B cell (primary cell): Measurements from ENCODE around the gene TTLL5. TPM values are rescaled to one million over a fixed set of nuclear protein-coding genes. Genes with fewer than 3 reads are reported as not detected.

Source experiments
- ATAC-seq: fragments of 200-7000 bp; cut with Tn5 transposase; one replicate; pipeline ENCODE4 v1.10.0; 2021; ENCODE audit warnings: low read depth, mild to moderate bottlenecking, moderate number of reproducible peaks, moderate library complexity
- CTCF ChIA-PET: fragments of 350-600 bp; sonication (Branson Sonifier 250); formaldehyde crosslinking; loops from one replicate; lab custom pipeline; 2021; ENCODE audit warnings: antibody characterized with exemption, inconsistent platforms; lab: Charles Lee
- POLR2A ChIA-PET: fragments of 350-600 bp; sonication (Branson Sonifier 250); formaldehyde crosslinking; loops from one replicate; lab custom pipeline; 2021; ENCODE audit warnings: antibody characterized with exemption; lab: Charles Lee
- DNase-seq: peaks from one replicate; pipeline ENCODE4 v3.0.0; 2013
- H2AFZ ChIP-seq: 2 replicates; pipeline ENCODE4 v1.6.1; 2012; ENCODE audit warnings: mild to moderate bottlenecking, low read depth, low read length; ENCODE audit not compliant: insufficient read depth, poor library complexity, severe bottlenecking
- H3K27ac ChIP-seq, 2 donors: 1 replicate in 1 of 2; 2 replicates in 1 of 2; pipeline ENCODE4 v1.5.1; 2012 to 2013; ENCODE audit warnings: low read length in 2 of 2, mild to moderate bottlenecking in 2 of 2, moderate library complexity in 1 of 2
- H3K27me3 ChIP-seq, 4 experiments: fragments of 200-600 bp in 1 of 4; sonication (generic) in 1 of 4; replicated peaks in 1 of 4; 1 replicate in 2 of 4; 2 replicates in 2 of 4; pipeline versions ENCODE4 v1.6.1 to v1.7.0; 2013 to 2016; ENCODE audit warnings: low read length in 3 of 4, mild to moderate bottlenecking in 2 of 4, mixed read lengths in 1 of 4, moderate library complexity in 1 of 4; ENCODE audit not compliant: insufficient read depth in 4 of 4, control insufficient read depth in 3 of 4; ENCODE audit errors: control extremely low read depth in 1 of 4
- H3K36me3 ChIP-seq, 2 experiments: replicated peaks in 1 of 2; 1 replicate in 1 of 2; 2 replicates in 1 of 2; pipeline versions ENCODE4 v1.6.1 to v1.7.1; 2013; ENCODE audit warnings: low read length in 1 of 2; ENCODE audit not compliant: insufficient read depth in 2 of 2, control insufficient read depth in 1 of 2; ENCODE audit errors: control extremely low read depth in 1 of 2, extremely low read depth in 1 of 2
- H3K4me1 ChIP-seq, 2 donors: fragments of 200-600 bp in 1 of 2; sonication (generic) in 1 of 2; 1 replicate in 1 of 2; 2 replicates in 1 of 2; pipeline versions ENCODE4 v1.5.1 to v1.6.1; 2013 to 2017; ENCODE audit warnings: low read length in 2 of 2; ENCODE audit not compliant: control insufficient read depth in 2 of 2, insufficient read depth in 2 of 2
- H3K4me2 ChIP-seq: replicated peaks from 2 replicates; pipeline ENCODE3; 2012; ENCODE audit warnings: mild to moderate bottlenecking, low read depth, low read length; ENCODE audit not compliant: poor library complexity, severe bottlenecking
- H3K4me3 ChIP-seq, 5 experiments: fragments of 200-600 bp in 1 of 5; sonication (generic) in 1 of 5; 1 replicate in 3 of 5; 2 replicates in 2 of 5; pipeline versions ENCODE4 v1.5.1 to v1.7.0; 2011 to 2016; ENCODE audit warnings: low read length in 4 of 5, mild to moderate bottlenecking in 4 of 5, low read depth in 2 of 5, control low read depth in 1 of 5, moderate library complexity in 1 of 5; ENCODE audit not compliant: insufficient read depth in 1 of 5; ENCODE audit errors: control extremely low read depth in 1 of 5, extremely low read depth in 1 of 5
- H3K79me2 ChIP-seq: fragments of 200-600 bp; sonication (generic); one replicate; pipeline ENCODE4 v1.6.0; 2016; ENCODE audit warnings: low read length; ENCODE audit not compliant: control insufficient read depth, insufficient read depth
- H3K9ac ChIP-seq: fragments of 200-600 bp; sonication (generic); 2 replicates; pipeline ENCODE4 v1.6.1; 2017; ENCODE audit warnings: mild to moderate bottlenecking, low read length, moderate library complexity
- H3K9me3 ChIP-seq, 3 donors: one replicate each; pipeline versions ENCODE4 v1.6.1 to v1.7.1; 2013; ENCODE audit warnings: low read length in 2 of 3; ENCODE audit not compliant: control insufficient read depth in 2 of 3, insufficient read depth in 1 of 3; ENCODE audit errors: control extremely low read depth in 1 of 3
- H4K20me1 ChIP-seq: 2 replicates; pipeline ENCODE4 v1.6.0; 2012; ENCODE audit warnings: mild to moderate bottlenecking, low read length; ENCODE audit not compliant: insufficient read depth, control insufficient read depth, poor library complexity, severe bottlenecking
- H3K27ac Mint-ChIP-seq: one replicate; pipeline ENCODE4 v1.8.0; 2021; ENCODE audit warnings: mixed read lengths
- H3K27me3 Mint-ChIP-seq: one replicate; pipeline ENCODE4 v1.8.0; 2021; ENCODE audit warnings: mixed read lengths
- H3K4me1 Mint-ChIP-seq: one replicate; pipeline ENCODE4 v1.8.0; 2021; ENCODE audit warnings: mixed read lengths
- H3K4me3 Mint-ChIP-seq: one replicate; pipeline ENCODE4 v1.8.0; 2021; ENCODE audit warnings: mixed read lengths
- H3K9me3 Mint-ChIP-seq: one replicate; pipeline ENCODE4 v1.8.0; 2022; ENCODE audit warnings: mixed read lengths; ENCODE audit not compliant: insufficient read depth
- CTCF ChIP-seq: fragments of 200-600 bp; IDR thresholded peaks from one replicate; pipeline ENCODE4 v1.8.0; 2022; ENCODE audit warnings: antibody characterized with exemption, mild to moderate bottlenecking
- EZH2 ChIP-seq: IDR thresholded peaks from 2 replicates; pipeline ENCODE4 v1.6.1; 2012; ENCODE audit warnings: borderline replicate concordance, low read depth, mild to moderate bottlenecking, moderate library complexity, low read length; ENCODE audit not compliant: insufficient read depth, poor library complexity, severe bottlenecking
- WGBS: methylation state at CpG from one replicate; pipeline ENCODE4 v1.1.5; 2013; ENCODE audit warnings: missing lambda C conversion rate; ENCODE audit not compliant: insufficient coverage; 5-methylcytosine and 5-hydroxymethylcytosine counted together
- intact Hi-C: fragments of 100-400 bp; cut with micrococcal nuclease; formaldehyde crosslinking; loops from one replicate; pipeline ENCODE4 v1.10.0; 2022
- polyA plus RNA-seq: library from polyadenylated mRNA; depleted of rRNA; stranded (reverse); fragments of >200 nt; gene quantifications from 2 replicates; pipeline ENCODE4 v1.2.3, GENCODE V29; 2012
- total RNA-seq, 2 donors: library from RNA; stranded (reverse); fragments of 120-200 nt in 1 of 2; gene quantifications; 1 replicate in 1 of 2; 2 replicates in 1 of 2; pipeline versions ENCODE4 v1.2.3 to v1.2.4, GENCODE V29; 2013 to 2022

TTLL5 gene
- total and polyA plus RNA-seq, 2 donors (not counting 1 experiment from before 2014, with no cell fraction given), result 10.9 to 50.9 TPM

- Mint-ChIP-seq H3K4me3 (no peak overlapping the region), H3K27me3 (no peaks in the 10 kb centered on the region), H3K4me1 (no peaks in the 10 kb centered on the region), H3K27ac (no peak overlapping the region), H3K9me3 (peaks cover 2% of the 10 kb centered on the region)
- no peaks in the 10 kb centered on the region for H3K27me3 ChIP-seq
- H3K4me3 ChIP-seq, result no peak overlapping the region
- H3K9me3 ChIP-seq, result no peaks in the 10 kb centered on the region
- POLR2A ChIA-PET, result no interaction called here
- TF ChIP-seq EZH2 (no peak), CTCF (no peak)
- no peaks in the 10 kb centered on the region for H4K20me1 ChIP-seq
- CTCF ChIA-PET, result interaction anchor here (1.3 kb wide), 1 partner anchor 16 kb away, joined by 4 read pairs; no protein-coding TSS in a partner anchor
- DNase-seq, result no peak
- H3K4me1 ChIP-seq, result no peaks in the 10 kb centered on the region
- peaks cover 1 to 17% of the 10 kb centered on the region in 2 experiments for H3K36me3 ChIP-seq
- WGBS, result 96% methylated on average over 4 of the region's 6 CpGs
- H3K9ac ChIP-seq, result no peak overlapping the region
- H3K4me2 ChIP-seq, result no peak overlapping the region
- intact Hi-C loops, result no loop called here
- H3K79me2 ChIP-seq, result no peaks in the 10 kb centered on the region
- H3K27ac ChIP-seq, result no peak overlapping the region
- ATAC-seq, result no peak
- H2AFZ ChIP-seq, result no peak overlapping the region
These were observed 63.6 kb downstream of the TTLL5 start for GRCh38 chr14:75724414-75725204.

GRCh38 chr14:75725481-75725880 is 64.4 kb downstream of the TTLL5 start:
- DNase-seq, result no peak
- Histone ChIP-seq H3K4me3 (no peak overlapping the region), H3K4me1 (no peaks in the 10 kb centered on the region), H3K9ac (no peak overlapping the region), H3K27ac (no peak overlapping the region), H3K79me2 (no peaks in the 10 kb centered on the region), H4K20me1 (no peaks in the 10 kb centered on the region), H3K36me3 (peaks cover 1 to 14% of the 10 kb centered on the region in 2 experiments), H3K4me2 (no peak overlapping the region), H3K9me3 (no peaks in the 10 kb centered on the region), H2AFZ (no peak overlapping the region), H3K27me3 (no peaks in the 10 kb centered on the region)
- WGBS, result 94% methylated on average over 2 of the region's 3 CpGs
- TF ChIP-seq EZH2 (no peak), CTCF (no peak)
- ChIA-PET POLR2A (no interaction called here), CTCF (interaction anchor here (1.0 to 1.3 kb wide), 2 partner anchors 17 to 256 kb away, joined by 3 to 4 read pairs; no protein-coding TSS in a partner anchor)
- no peak overlapping the region for H3K27ac Mint-ChIP-seq
- H3K4me3 Mint-ChIP-seq, result no peak overlapping the region
- no peaks in the 10 kb centered on the region for H3K4me1 Mint-ChIP-seq
- intact Hi-C loops, result no loop called here
- H3K27me3 Mint-ChIP-seq, result no peaks in the 10 kb centered on the region
- H3K9me3 Mint-ChIP-seq, result peaks cover 2% of the 10 kb centered on the region
- ATAC-seq, result no peak
